ENCODE data around the gene LIPN. TPM values are rescaled to one million over a fixed set of nuclear protein-coding genes. Genes with fewer than 3 reads are reported as not detected.

Gene LIPN
- total and polyA plus RNA-seq, 2 of the 8 experiments (the other 6 are each of a cell fraction or from before 2014, with no cell fraction given): not detected

GRCh38 chr10:88810196-88810961 lies 50.6 kb downstream of the LIPN start:
- no peak overlapping the region for H2BK12ac ChIP-seq (ENCODE audit: low read depth, low read length)
- POLR2A ChIA-PET (ENCODE audit: partially characterized antibody): no interaction called here
- H3K36me3 ChIP-seq (ENCODE audit: control insufficient read depth in 2 of 4, insufficient read depth in 4 of 4, low read length in 3 of 4): no peaks in the 10 kb centered on the region
- no peak overlapping the region for H4K8ac ChIP-seq (ENCODE audit: extremely low read depth, insufficient read depth, low read length)
- H4K20me1 ChIP-seq (replicated peaks in 1 of 2; ENCODE audit: control insufficient read depth in 1 of 2, insufficient read depth in 2 of 2, low read length in 2 of 2): no peaks in the 10 kb centered on the region
- no peak overlapping the region for H3K4me3 ChIP-seq (ENCODE audit: extremely low read depth in 1 of 4, insufficient read depth in 2 of 4, low read depth in 3 of 4, low read length in 4 of 4)
- H3K4ac ChIP-seq (replicated peaks; ENCODE audit: insufficient read length, low read depth, low read length): no peak overlapping the region
- H2BK5ac ChIP-seq (ENCODE audit: low read depth, low read length): no peak overlapping the region
- CTCF ChIA-PET (ENCODE audit: partially characterized antibody): interaction anchor here (0.5 to 5.4 kb wide), 44 partner anchors 8 to 1950 kb away, joined by 3 to 57 read pairs (median 4); partner anchors contain the start of genes CH25H, LIPM, LIPN and RNLS
- no peak for DNase-seq (ENCODE audit: low read depth in 1 of 2, low spot score in 2 of 2)
- FAIRE-seq: peak; percentile 85
- H4K91ac ChIP-seq (replicated peaks; ENCODE audit: insufficient read length, low read length): no peak overlapping the region
- H3K56ac ChIP-seq (replicated peaks; ENCODE audit: insufficient read length, low read depth, low read length): no peak overlapping the region
- H4K5ac ChIP-seq (ENCODE audit: insufficient read length, low read depth, low read length): no peak overlapping the region
- no peaks in the 10 kb centered on the region for H3K9me3 ChIP-seq (ENCODE audit: insufficient read depth in 2 of 2, low read depth in 1 of 2, low read length in 1 of 2)
- no peak overlapping the region for H3K4me2 ChIP-seq (ENCODE audit: insufficient read depth in 1 of 2, low read depth in 2 of 2, low read length in 2 of 2)
- H2BK120ac ChIP-seq (replicated peaks; ENCODE audit: low read depth, low read length): no peak overlapping the region
- no peak overlapping the region for H3K9ac ChIP-seq (replicated peaks in 1 of 4; ENCODE audit: extremely low read depth in 1 of 4, low read depth in 3 of 4, low read length in 3 of 4)
- H3K27ac ChIP-seq (ENCODE audit: low read depth, low read length): no peak overlapping the region
- no peak overlapping the region for H3K18ac ChIP-seq (ENCODE audit: extremely low read depth, low read length)
- H3K23ac ChIP-seq (ENCODE audit: insufficient read length): no peak overlapping the region
- no peaks in the 10 kb centered on the region for H3K23me2 ChIP-seq (ENCODE audit: low read depth, low read length)
- H3K79me2 ChIP-seq (ENCODE audit: control insufficient read depth in 1 of 2, insufficient read depth in 2 of 2, low read length in 2 of 2): no peaks in the 10 kb centered on the region
- no peak overlapping the region for H2BK20ac ChIP-seq (ENCODE audit: low read length)
- H2AFZ ChIP-seq (ENCODE audit: low read length): no peak overlapping the region
- H3K14ac ChIP-seq (ENCODE audit: insufficient read length): no peak overlapping the region
- 32% methylated on average over 5 of the region's 5 CpGs; no CpG with 5 or more reads in 1 of the 2 experiments for WGBS, 2 experiments (ENCODE audit: extremely low coverage in 1 of 2, insufficient coverage in 1 of 2, insufficient read length in 1 of 2, insufficient replicate concordance in 2 of 2, low coverage in 1 of 2, low lambda C conversion rate in 2 of 2, missing lambda C conversion rate in 1 of 2)
- H3K4me1 ChIP-seq (replicated peaks in 1 of 4; ENCODE audit: control insufficient read depth in 3 of 4, insufficient read depth in 4 of 4, low read length in 3 of 4): no peaks in the 10 kb centered on the region
- H3K79me1 ChIP-seq (ENCODE audit: low read depth, low read length): no peaks in the 10 kb centered on the region
- H2AK5ac ChIP-seq (ENCODE audit: low read depth, low read length): no peak overlapping the region
- H3K27me3 ChIP-seq (replicated peaks in 1 of 4; ENCODE audit: control insufficient read depth in 3 of 4, extremely low read depth in 1 of 4, insufficient read depth in 3 of 4, low read length in 3 of 4): no peaks in the 10 kb centered on the region
- H2BK15ac ChIP-seq (ENCODE audit: low read length): no peak overlapping the region
- TF ChIP-seq CTCF (IDR thresholded peaks at IDR 0.05; ENCODE audit: control extremely low read depth in 1 of 3, insufficient read depth in 1 of 3, low read depth in 1 of 3, low read length in 3 of 3): peak; percentile 31 to 73 (median 71)
- no peak for TF ChIP-seq BRCA1 (IDR thresholded peaks at IDR 0.05; ENCODE audit: low read depth, low read length)
- TF ChIP-seq RAD21 (IDR thresholded peaks at IDR 0.05 in 1 of 2, conservative IDR thresholded peaks at IDR 0.05 in 1 of 2; ENCODE audit: low read depth in 2 of 2, low read length in 2 of 2): peak; percentile 66 to 69
- no peak for TF ChIP-seq SIRT6 (IDR thresholded peaks at IDR 0.05; ENCODE audit: low read length)
- TF ChIP-seq ATF3 (IDR thresholded peaks at IDR 0.05; ENCODE audit: insufficient read depth, low read depth, low read length): no peak
- TF ChIP-seq TEAD4 (IDR thresholded peaks at IDR 0.05; ENCODE audit: low read depth, low read length): peak; percentile 50; the same call in 1 of the 2 replicates
- TF ChIP-seq RBBP5 (IDR thresholded peaks at IDR 0.05; ENCODE audit: borderline replicate concordance, low read depth, low read length): no peak
- no peak for TF ChIP-seq MAFK (IDR thresholded peaks at IDR 0.05; ENCODE audit: low read depth, low read length)
- 0 out of 2 replicates have a peak, but pooled peaks have one; percentile 14 for TF ChIP-seq TCF12 (IDR thresholded peaks at IDR 0.05; ENCODE audit: low read depth, low read length)
